ENCODE measurements around the gene ARID3A. TPM values are rescaled to one million over a fixed set of nuclear protein-coding genes. Genes with fewer than 3 reads are reported as not detected.
A peak's percentile ranks its signal among the peaks of the same experiment; 100 is the strongest.

The ARID3A gene
- total and polyA plus RNA-seq, 2 of the 13 experiments (the other 11 are each of a cell fraction or from before 2014, with no cell fraction given) = 71.3 to 77.9 TPM

DNA sequence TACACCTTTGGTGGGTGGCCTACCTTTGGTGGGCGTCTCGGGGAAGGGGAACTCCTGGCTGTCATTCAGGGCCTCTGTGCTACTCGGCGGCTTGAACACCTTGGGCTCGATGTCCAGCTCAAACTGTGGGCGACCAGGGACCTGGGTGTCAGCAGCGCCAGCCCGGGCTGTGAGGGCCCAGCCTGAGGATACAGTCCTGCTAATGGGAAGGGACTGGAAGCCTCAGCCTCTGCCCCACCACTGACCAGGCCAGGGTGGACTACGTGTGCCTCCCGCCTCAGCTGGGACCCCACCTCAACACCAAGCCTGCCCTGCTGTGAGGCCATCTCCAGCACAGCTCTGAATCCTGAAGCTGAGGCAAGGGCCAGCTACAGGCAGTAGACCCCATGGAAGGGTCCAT, 87.4 kb downstream of the ARID3A start:
- H3K4me2 ChIP-seq (ENCODE audit: low read depth, low read length) = no peak overlapping the region
- no peak overlapping the region for H3K9ac ChIP-seq (ENCODE audit: insufficient read depth, low read depth, low read length)
- DNase-seq (ENCODE audit: low spot score) = no peak
- H2AFZ ChIP-seq (ENCODE audit: low read length) = no peak overlapping the region
- TF ChIP-seq ZSCAN20 (CRISPR knock-in tag; IDR thresholded peaks at IDR 0.05; ENCODE audit: borderline replicate concordance) (no peak), MXI1 (IDR thresholded peaks at IDR 0.05; ENCODE audit: borderline replicate concordance, low read depth, low read length) (no peak), GPN1 (CRISPR knock-in tag; IDR thresholded peaks at IDR 0.05; ENCODE audit: borderline replicate concordance) (no peak), ARNT (IDR thresholded peaks at IDR 0.05) (no peak), ZNF841 (CRISPR knock-in tag; IDR thresholded peaks at IDR 0.05; ENCODE audit: borderline replicate concordance) (no peak), MIXL1 (CRISPR knock-in tag; IDR thresholded peaks at IDR 0.05) (no peak), HNRNPLL (IDR thresholded peaks at IDR 0.05; ENCODE audit: low read depth, low read length, poor library complexity, severe bottlenecking) (no peak), FIP1L1 (IDR thresholded peaks at IDR 0.05; ENCODE audit: borderline replicate concordance, insufficient read depth, low read depth, low read length) (no peak)
- no CpG with 5 or more reads among the region's 10 CpGs for WGBS (ENCODE audit: low lambda C conversion rate)
- peaks cover 15 to 18% of the 10 kb centered on the region in 2 experiments; a peak in 3 of 5 replicates for H3K36me3 ChIP-seq (replicated peaks in 1 of 2; ENCODE audit: control insufficient read depth in 1 of 2, insufficient read depth in 2 of 2, low read length in 2 of 2)
- ATAC-seq = no peak
- peaks cover 21% of the 10 kb centered on the region for H3K4me1 ChIP-seq (ENCODE audit: insufficient read depth, low read length)
- intact Hi-C loops (cut with micrococcal nuclease; ENCODE audit: unreplicated experiment) (no loop called here), in situ Hi-C loops (cut with HindIII; ENCODE audit: extremely low pct_ligation_motif_present, low pct_unique_long_range_greater_than_20kb) (no loop called here)
- H3K4me3 ChIP-seq (replicated peaks in 1 of 3; ENCODE audit: insufficient read depth in 1 of 3, low read depth in 2 of 3, low read length in 3 of 3) = no peak overlapping the region
- H3K27ac ChIP-seq (ENCODE audit: extremely low read length, insufficient read depth, low read length) = no peak overlapping the region
- peaks cover 33% of the 10 kb centered on the region for H3K79me2 ChIP-seq (ENCODE audit: insufficient read depth, low read length)
- H3K9me3 ChIP-seq (ENCODE audit: low read length) = no peaks in the 10 kb centered on the region
- H4K20me1 ChIP-seq (ENCODE audit: insufficient read depth, low read length) = peaks cover 13% of the 10 kb centered on the region; the same call in 1 of the 2 replicates
- POLR2A ChIA-PET = no interaction called here
- CTCF ChIA-PET (ENCODE audit: low intra/inter-chr PET ratio, low total read pairs) = no interaction called here
- H3K27me3 ChIP-seq (ENCODE audit: control insufficient read depth in 1 of 2, insufficient read depth in 2 of 2, low read length in 2 of 2) = no peaks in the 10 kb centered on the region
- FAIRE-seq = no peak
- BruUV-seq (replicated peaks) = no TSS peak

DNA sequence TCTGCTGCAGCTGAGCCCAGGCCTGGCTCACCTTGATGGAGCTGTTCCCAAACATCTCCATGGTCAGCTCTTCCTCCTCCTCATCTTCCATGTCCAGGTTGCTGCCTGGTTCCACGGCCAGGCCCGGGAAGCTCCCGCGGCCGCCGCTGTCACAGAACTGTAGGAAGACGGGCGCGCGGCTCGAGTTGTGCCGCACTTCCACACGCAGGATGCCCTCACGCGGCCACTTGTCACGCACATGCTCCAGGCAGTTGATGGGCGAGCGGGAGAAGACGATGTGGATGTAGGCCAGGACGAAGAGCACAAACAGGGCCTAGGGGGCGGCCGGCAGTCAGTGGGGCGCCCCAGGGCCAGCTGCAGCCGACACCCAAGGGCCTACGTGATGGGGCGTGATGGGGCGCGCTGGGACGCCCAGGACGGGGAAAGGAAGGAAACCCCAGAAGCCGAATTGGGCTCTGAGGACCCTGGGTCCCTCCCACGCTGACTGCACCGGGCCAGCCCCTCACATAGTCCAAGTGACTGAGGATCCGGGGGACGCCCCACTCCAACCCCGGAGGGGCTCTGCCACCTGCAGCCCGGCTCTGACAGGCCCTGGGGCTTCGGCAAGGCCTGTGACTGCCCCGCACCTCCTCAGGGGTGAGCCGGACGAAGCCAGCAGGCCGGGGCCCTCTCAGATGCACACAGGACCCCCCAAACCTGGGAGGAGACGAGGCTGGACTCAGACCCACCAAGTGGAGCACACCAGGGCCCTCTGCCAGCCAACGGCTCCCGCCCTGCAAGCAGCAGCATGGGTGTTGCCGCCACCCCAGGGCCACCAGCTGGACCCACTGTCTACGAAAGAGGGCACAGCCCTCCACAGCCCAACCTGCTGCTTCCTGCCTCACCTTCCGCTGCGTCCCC, 88.6 kb downstream of the ARID3A start:
- Histone ChIP-seq H3K4me2 (ENCODE audit: low read depth, low read length) (no peak overlapping the region), H3K9me3 (ENCODE audit: low read length) (no peaks in the 10 kb centered on the region), H2AFZ (ENCODE audit: low read length) (no peak overlapping the region), H3K79me2 (ENCODE audit: insufficient read depth, low read length) (peaks cover 45% of the 10 kb centered on the region), H3K4me1 (ENCODE audit: insufficient read depth, low read length) (peaks cover 33% of the 10 kb centered on the region), H3K9ac (ENCODE audit: insufficient read depth, low read depth, low read length) (no peak overlapping the region), H3K27me3 (ENCODE audit: control insufficient read depth in 1 of 2, insufficient read depth in 2 of 2, low read length in 2 of 2) (no peaks in the 10 kb centered on the region), H4K20me1 (ENCODE audit: insufficient read depth, low read length) (peaks cover 19% of the 10 kb centered on the region), H3K36me3 (replicated peaks in 1 of 2; ENCODE audit: control insufficient read depth in 1 of 2, insufficient read depth in 2 of 2, low read length in 2 of 2) (peaks cover 15 to 18% of the 10 kb centered on the region in 2 experiments; a peak in 3 of 5 replicates), H3K27ac (ENCODE audit: extremely low read length, insufficient read depth, low read length) (no peak overlapping the region), H3K4me3 (replicated peaks in 1 of 3; ENCODE audit: insufficient read depth in 1 of 3, low read depth in 2 of 3, low read length in 3 of 3) (no peak overlapping the region)
- FAIRE-seq = no peak
- BruUV-seq (replicated peaks) = no TSS peak
- TF ChIP-seq CREM (IDR thresholded peaks at IDR 0.05) = no peak
- no peak for TF ChIP-seq CREM (CRISPR knock-in tag; IDR thresholded peaks at IDR 0.05)
- TF ChIP-seq AKAP8 (CRISPR knock-in tag; IDR thresholded peaks at IDR 0.05) = peak; percentile 57; the same call in 1 of the 2 replicates
- TF ChIP-seq ATF5 (CRISPR knock-in tag; IDR thresholded peaks at IDR 0.05; ENCODE audit: low read depth) = no peak
- peak; percentile 51 for TF ChIP-seq AGO2 (optimal IDR thresholded peaks at IDR 0.05; ENCODE audit: low read depth, low read length)
- CTCF ChIA-PET (ENCODE audit: low intra/inter-chr PET ratio, low total read pairs) = no interaction called here
- no peak for DNase-seq (ENCODE audit: low spot score)
- POLR2A ChIA-PET = no interaction called here
- in situ Hi-C loops (cut with HindIII; ENCODE audit: extremely low pct_ligation_motif_present, low pct_unique_long_range_greater_than_20kb) = no loop called here
- ATAC-seq = no peak
- 96% methylated on average over 29 of the region's 49 CpGs for WGBS (ENCODE audit: low lambda C conversion rate)
- intact Hi-C loops (cut with micrococcal nuclease; ENCODE audit: unreplicated experiment) = no loop called here

Measured in HepG2 (cell line).